ENCODE data around the gene LILRA6.
"Not testable (repeated sequence)": the region's sequence is repeated elsewhere in the genome, so short reads cannot be mapped to it uniquely, and the experiment has no call there.

DNA sequence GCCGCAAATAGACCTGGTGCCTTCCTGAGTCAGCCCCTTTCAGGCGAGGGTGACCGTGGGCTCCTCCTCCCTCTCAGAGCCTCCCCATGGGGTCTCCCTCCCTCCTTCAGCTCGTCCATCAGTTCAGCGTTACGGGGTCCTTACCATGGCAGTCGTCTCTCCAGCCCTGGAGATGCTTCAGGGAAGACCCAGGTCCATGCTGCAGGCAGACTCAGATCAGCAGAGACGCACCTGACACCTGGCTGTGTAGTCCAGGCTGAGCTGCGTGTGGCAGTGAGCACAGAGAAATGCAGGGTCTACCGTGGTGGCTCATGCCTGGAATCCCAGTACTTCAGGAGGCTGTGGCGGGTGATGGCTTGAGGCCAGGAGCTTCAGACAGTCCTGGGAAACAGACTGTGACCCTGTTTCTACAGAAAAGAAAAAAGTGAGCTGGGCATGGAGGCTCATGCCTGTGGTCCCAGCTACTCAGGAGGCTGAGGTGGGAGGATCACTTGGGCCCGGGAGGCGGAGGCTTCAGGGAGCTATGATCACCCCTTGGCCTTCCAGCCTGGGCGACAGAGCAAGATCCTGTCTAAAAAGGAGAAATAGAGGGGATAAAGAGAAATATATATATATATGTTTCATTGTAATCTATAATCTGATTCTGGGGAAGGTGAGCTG lies 19.2 kb downstream of the LILRA6 start:
- TF ChIP-seq, protein P1, sequence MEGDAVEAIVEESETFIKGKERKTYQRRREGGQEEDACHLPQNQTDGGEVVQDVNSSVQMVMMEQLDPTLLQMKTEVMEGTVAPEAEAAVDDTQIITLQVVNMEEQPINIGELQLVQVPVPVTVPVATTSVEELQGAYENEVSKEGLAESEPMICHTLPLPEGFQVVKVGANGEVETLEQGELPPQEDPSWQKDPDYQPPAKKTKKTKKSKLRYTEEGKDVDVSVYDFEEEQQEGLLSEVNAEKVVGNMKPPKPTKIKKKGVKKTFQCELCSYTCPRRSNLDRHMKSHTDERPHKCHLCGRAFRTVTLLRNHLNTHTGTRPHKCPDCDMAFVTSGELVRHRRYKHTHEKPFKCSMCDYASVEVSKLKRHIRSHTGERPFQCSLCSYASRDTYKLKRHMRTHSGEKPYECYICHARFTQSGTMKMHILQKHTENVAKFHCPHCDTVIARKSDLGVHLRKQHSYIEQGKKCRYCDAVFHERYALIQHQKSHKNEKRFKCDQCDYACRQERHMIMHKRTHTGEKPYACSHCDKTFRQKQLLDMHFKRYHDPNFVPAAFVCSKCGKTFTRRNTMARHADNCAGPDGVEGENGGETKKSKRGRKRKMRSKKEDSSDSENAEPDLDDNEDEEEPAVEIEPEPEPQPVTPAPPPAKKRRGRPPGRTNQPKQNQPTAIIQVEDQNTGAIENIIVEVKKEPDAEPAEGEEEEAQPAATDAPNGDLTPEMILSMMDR (IDR thresholded peaks at IDR 0.05; ENCODE audit: low read depth, low read length) = not testable (repeated sequence)
- not testable (repeated sequence) for TF ChIP-seq EZH2phosphoT487 (IDR thresholded peaks at IDR 0.05; ENCODE audit: low read depth)

Data from OCI-LY3 (cell line).